GM12878 (cell line): ENCODE data around the gene GUCA1A. TPM values are rescaled to one million over a fixed set of nuclear protein-coding genes. Genes with fewer than 3 reads are reported as not detected.
"Not testable (repeated sequence)": the region's sequence is repeated elsewhere in the genome, so short reads cannot be mapped to it uniquely, and the experiment has no call there.

Experiments used
- ATAC-seq: fragments of 200-7000 bp; cut with Tn5 transposase; 3 replicates; pipeline ENCODE4 v1.9.1; 2020; ENCODE audit warnings: mild to moderate bottlenecking, moderate library complexity
- BruUV-seq: library from RNA; stranded (reverse); fragments of 400-500 nt; replicated peaks from 2 replicates; lab custom pipeline; 2021; lab: Mats Ljungman, UMichigan
- CTCF ChIA-PET: fragments of 300-600 bp; sonication (Branson Sonifier 250); formaldehyde crosslinking; extraction: SDS; loops from one replicate; lab custom pipeline; 2021; ENCODE audit warnings: inconsistent platforms; lab: Yijun Ruan, JAX
- POLR2A ChIA-PET: fragments of 350-600 bp; formaldehyde crosslinking; extraction: SDS; loops from one replicate; lab custom pipeline; 2021; ENCODE audit warnings: inconsistent platforms; lab: Charles Lee
- RAD21 ChIA-PET: fragments of 300-600 bp; sonication (Branson Sonifier 250); formaldehyde crosslinking; loops from one replicate; lab custom pipeline; 2023; ENCODE audit warnings: antibody characterized with exemption; ENCODE audit not compliant: unreplicated experiment; lab: Charles Lee
- SMC1A ChIA-PET: fragments of 300-600 bp; sonication (Branson Sonifier 250); formaldehyde crosslinking; loops from one replicate; lab custom pipeline; 2023; ENCODE audit not compliant: unreplicated experiment, uncharacterized antibody; lab: Charles Lee
- DNase-seq: peaks from one replicate; pipeline ENCODE4 v3.0.0-alpha.2; 2011; ENCODE audit warnings: low read depth, low spot score
- FAIRE-seq: peaks from 3 replicates; lab custom pipeline; 2011; peaks lifted over from hg19 to GRCh38; lab: Jason Lieb, UNC
- H2AFZ ChIP-seq: 2 replicates; pipeline ENCODE4 v1.6.0; 2011; ENCODE audit warnings: low read depth, low read length, control low read depth; ENCODE audit not compliant: control insufficient read depth
- H3K27ac ChIP-seq: 2 replicates; pipeline ENCODE4 v1.5.1; 2011; ENCODE audit warnings: control low read depth; ENCODE audit not compliant: control insufficient read depth, insufficient read depth
- H3K27me3 ChIP-seq, 2 experiments: replicated peaks in 1 of 2; 2 replicates each; pipeline versions ENCODE4 v1.6.0 to v1.6.1; 2011; ENCODE audit warnings: low read length in 1 of 2; ENCODE audit not compliant: control insufficient read depth in 2 of 2, insufficient read depth in 2 of 2
- H3K36me3 ChIP-seq, 2 experiments: 2 replicates each; pipeline ENCODE4 v1.5.1; 2011; ENCODE audit warnings: low read length in 1 of 2; ENCODE audit not compliant: control insufficient read depth in 2 of 2, insufficient read depth in 2 of 2
- H3K4me1 ChIP-seq: 2 replicates; pipeline ENCODE4 v1.6.1; 2011; ENCODE audit warnings: mild to moderate bottlenecking, low read length, moderate library complexity, mixed read lengths; ENCODE audit not compliant: control insufficient read depth, insufficient read depth
- H3K4me2 ChIP-seq: 2 replicates; pipeline ENCODE4 v1.6.0; 2011; ENCODE audit warnings: control low read depth; ENCODE audit not compliant: control insufficient read depth, insufficient read depth
- H3K4me3 ChIP-seq: fragments of 200-600 bp; sonication (generic); 2 replicates; pipeline ENCODE4 v1.5.1; 2016
- H3K79me2 ChIP-seq: 2 replicates; pipeline ENCODE4 v1.6.0; 2011; ENCODE audit warnings: low read length; ENCODE audit not compliant: control insufficient read depth, insufficient read depth
- H3K9ac ChIP-seq: 2 replicates; pipeline ENCODE4 v1.8.0; 2011; ENCODE audit warnings: low read length, control low read depth, mixed read lengths; ENCODE audit not compliant: control insufficient read depth, insufficient read depth
- H3K9me3 ChIP-seq: replicated peaks from 3 replicates; pipeline ENCODE4 v1.5.1; 2011; ENCODE audit warnings: mild to moderate bottlenecking, low read length; ENCODE audit not compliant: control insufficient read depth, insufficient read depth
- H4K20me1 ChIP-seq: 2 replicates; pipeline ENCODE4 v1.6.0; 2011; ENCODE audit not compliant: control insufficient read depth, insufficient read depth
- CBX3 ChIP-seq: fragments of 200-600 bp; sonication (generic); IDR thresholded peaks from 2 replicates; pipeline ENCODE4 v1.6.1; 2016; ENCODE audit warnings: low read depth, borderline replicate concordance
- CREM ChIP-seq: IDR thresholded peaks from 2 replicates; pipeline ENCODE4 v1.6.1; 2014; ENCODE audit warnings: antibody characterized with exemption, low read depth
- E2F4 ChIP-seq: IDR thresholded peaks from 2 replicates; pipeline ENCODE4 v1.6.1; 2012; ENCODE audit warnings: low read depth, low read length, improper control_type of control experiment
- GABPA ChIP-seq: IDR thresholded peaks from 2 replicates; pipeline ENCODE4 v1.6.1; 2014; ENCODE audit warnings: antibody characterized with exemption, low read depth, mild to moderate bottlenecking, inconsistent platforms
- KAT2A ChIP-seq: conservative IDR thresholded peaks from 2 replicates; pipeline ENCODE4 v1.6.1; 2011; ENCODE audit warnings: low read depth, low read length; ENCODE audit not compliant: control insufficient read depth
- KLF5 ChIP-seq: fragments of 450-650 bp; IDR thresholded peaks from 2 replicates; pipeline ENCODE4 v1.6.1; 2014; ENCODE audit warnings: mild to moderate bottlenecking; ENCODE audit not compliant: partially characterized antibody
- NFYB ChIP-seq: IDR thresholded peaks from 2 replicates; pipeline ENCODE4 v1.6.1; 2011; ENCODE audit warnings: low read depth, mild to moderate bottlenecking, low read length, improper control_type of control experiment, moderate library complexity; ENCODE audit not compliant: insufficient read depth
- TAF1 ChIP-seq: IDR thresholded peaks from 2 replicates; pipeline ENCODE4 v1.6.1; 2011; ENCODE audit warnings: mild to moderate bottlenecking, low read depth, low read length, borderline replicate concordance
- TCF7 ChIP-seq: IDR thresholded peaks from 2 replicates; pipeline ENCODE4 v1.6.1; 2014; ENCODE audit warnings: antibody characterized with exemption, borderline replicate concordance
- ZNF384 ChIP-seq: IDR thresholded peaks from 2 replicates; pipeline ENCODE4 v1.6.1; 2012; ENCODE audit warnings: low read depth, mild to moderate bottlenecking, low read length, improper control_type of control experiment, borderline replicate concordance
- WGBS: methylation state at CpG from one replicate; pipeline ENCODE4 v1.1.6; 2016; ENCODE audit warnings: low lambda C conversion rate; ENCODE audit not compliant: insufficient replicate concordance, insufficient coverage; ENCODE audit errors: missing lambda C conversion rate; 5-methylcytosine and 5-hydroxymethylcytosine counted together
- in situ Hi-C: fragments of 300-500 bp; cut with MboI; formaldehyde crosslinking; loops from 9 replicates; pipeline ENCODE4 v1.14.3; 2018; ENCODE audit warnings: mixed read lengths
- intact Hi-C: fragments of 100-400 bp; cut with micrococcal nuclease; formaldehyde crosslinking; loops from one replicate; pipeline ENCODE4 v1.14.2; 2022; ENCODE audit not compliant: unreplicated experiment
- polyA plus RNA-seq, 11 experiments: library from polyadenylated mRNA; depleted of rRNA in 4 of 11; unstranded in 6 of 11; stranded (reverse) in 5 of 11; fragments of >200 nt; fragmentation: Nextera tagmentation in 4 of 11; fragmentation: Illumina TruSeq in 1 of 11; extraction: Ambion mirVana in 4 of 11; extraction: Trizol in 1 of 11; gene quantifications; 1 replicate in 1 of 11; 2 replicates in 10 of 11; pipeline versions ENCODE4 v1.2.1 to v1.2.3, GENCODE V29; 2011 to 2016; ENCODE audit warnings: inconsistent platforms in 2 of 11, missing spikeins in 2 of 11, low read depth in 1 of 11
- total RNA-seq, 4 experiments: library from RNA; depleted of rRNA in 3 of 4; stranded (reverse); fragments of >200 nt in 3 of 4; fragmentation: Illumina TruSeq in 1 of 4; extraction: Trizol in 1 of 4; gene quantifications; 2 replicates each; pipeline versions ENCODE4 v1.2.1 to v1.2.3, GENCODE V29; 2013 to 2021
- TF ChIP-seq, protein P1 (sequence below): fragments of 150-350 bp; IDR thresholded peaks from 2 replicates; pipeline ENCODE4 v1.6.1; 2014; ENCODE audit warnings: mild to moderate bottlenecking, low read depth, low read length
- TF ChIP-seq, protein P2 (sequence below): fragments of 450-650 bp; IDR thresholded peaks from 2 replicates; pipeline ENCODE4 v1.6.1; 2017; ENCODE audit warnings: low read depth, mild to moderate bottlenecking, moderate library complexity

GUCA1A gene
- total and polyA plus RNA-seq, 10 of the 15 experiments (the other 5 are each of a cell fraction or from before 2014, with no cell fraction given), result not detected

DNA sequence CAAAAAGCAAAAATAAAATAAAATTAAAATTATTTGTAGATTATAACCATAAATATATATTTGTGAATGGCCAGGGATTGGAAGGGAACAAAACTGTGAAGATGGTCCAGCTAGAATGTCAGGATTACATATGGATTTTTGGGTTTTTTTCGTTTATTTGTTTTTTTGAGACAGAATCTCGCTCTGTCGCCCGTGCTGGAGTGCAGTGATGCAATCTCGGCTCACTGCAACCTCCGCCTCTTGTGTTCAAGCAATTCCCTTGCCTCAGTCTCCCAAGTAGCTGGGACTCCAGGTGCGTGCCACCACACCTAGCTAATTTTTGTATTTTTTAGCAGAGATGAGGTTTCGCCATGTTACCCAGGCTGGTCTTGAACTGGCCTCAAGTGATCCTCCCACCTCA lies 22.9 kb upstream of the GUCA1A start (continued):
- TF ChIP-seq GABPA (no peak), ZNF384 (no peak)
- TF ChIP-seq, all 136 proteins: peak for 0

DNA sequence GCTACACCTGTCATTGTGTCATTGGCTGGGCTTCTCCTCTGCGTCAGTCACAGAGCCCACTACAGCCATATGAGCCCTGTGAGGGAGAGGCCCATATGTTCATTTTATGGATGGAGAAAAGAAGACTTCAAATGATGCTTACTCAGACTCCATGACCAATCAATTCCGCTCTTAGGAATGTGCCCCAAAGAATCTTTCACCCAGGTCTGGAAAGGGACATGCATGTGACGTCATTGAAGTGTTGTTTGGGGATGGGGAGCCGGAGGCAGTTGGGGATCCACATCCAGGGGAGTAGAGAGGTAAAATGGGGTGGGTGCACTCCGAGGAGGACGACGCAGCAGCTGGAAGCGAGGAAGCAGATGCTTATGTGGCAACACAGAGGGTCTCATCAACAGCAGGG lies 21.1 kb upstream of the GUCA1A start:
- no peak overlapping the region for H3K9ac ChIP-seq
- FAIRE-seq (no peak), DNase-seq (no peak), ATAC-seq (no peak)
- H4K20me1 ChIP-seq, result no peaks in the 10 kb centered on the region
- H3K4me3 ChIP-seq, result no peak overlapping the region
- no peaks in the 10 kb centered on the region for H3K9me3 ChIP-seq
- no peaks in the 10 kb centered on the region for H3K4me1 ChIP-seq
- 31% methylated on average over 8 of the region's 8 CpGs for WGBS
- no TSS peak for BruUV-seq
- ChIA-PET POLR2A (interaction anchor here (0.7 to 1.1 kb wide), 2 partner anchors 12 to 527 kb away, joined by 3 read pairs; no protein-coding TSS in a partner anchor), RAD21 (no interaction called here), SMC1A (interaction anchor here (1.0 kb wide), 1 partner anchor 12 kb away, joined by 3 read pairs; no protein-coding TSS in a partner anchor), CTCF (interaction anchor here (0.7 kb wide), 1 partner anchor 30 kb away, joined by 3 read pairs; no protein-coding TSS in a partner anchor)
- intact Hi-C loops (no loop called here), in situ Hi-C loops (no loop called here)
- no peak overlapping the region for H3K4me2 ChIP-seq
- no peak overlapping the region for H3K27ac ChIP-seq
- no peak overlapping the region for H2AFZ ChIP-seq
- H3K27me3 ChIP-seq, result peaks cover 0 to 2% of the 10 kb centered on the region in 2 experiments; a peak in 2 of 4 replicates
- no peaks in the 10 kb centered on the region for H3K79me2 ChIP-seq
- no peaks in the 10 kb centered on the region for H3K36me3 ChIP-seq
- no peak for TF ChIP-seq CREM
- TF ChIP-seq TCF7, result no peak
- TF ChIP-seq TAF1, result no peak
- TF ChIP-seq, protein P1, sequence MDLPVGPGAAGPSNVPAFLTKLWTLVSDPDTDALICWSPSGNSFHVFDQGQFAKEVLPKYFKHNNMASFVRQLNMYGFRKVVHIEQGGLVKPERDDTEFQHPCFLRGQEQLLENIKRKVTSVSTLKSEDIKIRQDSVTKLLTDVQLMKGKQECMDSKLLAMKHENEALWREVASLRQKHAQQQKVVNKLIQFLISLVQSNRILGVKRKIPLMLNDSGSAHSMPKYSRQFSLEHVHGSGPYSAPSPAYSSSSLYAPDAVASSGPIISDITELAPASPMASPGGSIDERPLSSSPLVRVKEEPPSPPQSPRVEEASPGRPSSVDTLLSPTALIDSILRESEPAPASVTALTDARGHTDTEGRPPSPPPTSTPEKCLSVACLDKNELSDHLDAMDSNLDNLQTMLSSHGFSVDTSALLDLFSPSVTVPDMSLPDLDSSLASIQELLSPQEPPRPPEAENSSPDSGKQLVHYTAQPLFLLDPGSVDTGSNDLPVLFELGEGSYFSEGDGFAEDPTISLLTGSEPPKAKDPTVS, result no peak
- TF ChIP-seq NFYB, result no peak
- TF ChIP-seq, protein P2, sequence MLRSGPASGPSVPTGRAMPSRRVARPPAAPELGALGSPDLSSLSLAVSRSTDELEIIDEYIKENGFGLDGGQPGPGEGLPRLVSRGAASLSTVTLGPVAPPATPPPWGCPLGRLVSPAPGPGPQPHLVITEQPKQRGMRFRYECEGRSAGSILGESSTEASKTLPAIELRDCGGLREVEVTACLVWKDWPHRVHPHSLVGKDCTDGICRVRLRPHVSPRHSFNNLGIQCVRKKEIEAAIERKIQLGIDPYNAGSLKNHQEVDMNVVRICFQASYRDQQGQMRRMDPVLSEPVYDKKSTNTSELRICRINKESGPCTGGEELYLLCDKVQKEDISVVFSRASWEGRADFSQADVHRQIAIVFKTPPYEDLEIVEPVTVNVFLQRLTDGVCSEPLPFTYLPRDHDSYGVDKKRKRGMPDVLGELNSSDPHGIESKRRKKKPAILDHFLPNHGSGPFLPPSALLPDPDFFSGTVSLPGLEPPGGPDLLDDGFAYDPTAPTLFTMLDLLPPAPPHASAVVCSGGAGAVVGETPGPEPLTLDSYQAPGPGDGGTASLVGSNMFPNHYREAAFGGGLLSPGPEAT, result no peak
- TF ChIP-seq KLF5, result no peak
- no peak for TF ChIP-seq E2F4
- no peak for TF ChIP-seq KAT2A
- no peak for TF ChIP-seq CBX3

- RAD21 ChIA-PET, H3K27ac ChIP-seq, ATAC-seq, H4K20me1 ChIP-seq, H3K4me2 ChIP-seq, CTCF ChIA-PET, FAIRE-seq, in situ Hi-C loops, DNase-seq, H3K36me3 ChIP-seq, H3K4me1 ChIP-seq, H3K79me2 ChIP-seq, H3K27me3 ChIP-seq, SMC1A ChIA-PET, intact Hi-C loops, BruUV-seq, H2AFZ ChIP-seq, H3K9me3 ChIP-seq, H3K9ac ChIP-seq, H3K4me3 ChIP-seq, POLR2A ChIA-PET: not testable (repeated sequence)
- WGBS, result 32% methylated on average over 3 of the region's 4 CpGs
Measured at GRCh38 chr6:42152528-42153213, 20.5 kb upstream of the GUCA1A start.
